Stomach smooth muscle (tissue), 2 donors: Measurements from ENCODE around the gene SLC44A3.

Source experiments
- H3K27ac ChIP-seq: one replicate; pipeline ENCODE4 v1.7.0; 2013; ENCODE audit warnings: mild to moderate bottlenecking, low read length, inconsistent platforms
- H3K27me3 ChIP-seq, 2 donors: one replicate each; pipeline ENCODE4 v1.7.0; 2013; ENCODE audit warnings: low read length in 2 of 2; ENCODE audit not compliant: insufficient read depth in 2 of 2, control insufficient read depth in 1 of 2
- H3K36me3 ChIP-seq, 2 donors: one replicate each; pipeline ENCODE4 v1.7.0; 2013; ENCODE audit warnings: low read length in 2 of 2; ENCODE audit not compliant: control insufficient read depth in 2 of 2, insufficient read depth in 2 of 2
- H3K4me1 ChIP-seq: one replicate; pipeline ENCODE4 v1.7.0; 2013; ENCODE audit warnings: low read length; ENCODE audit not compliant: control insufficient read depth, insufficient read depth
- H3K4me3 ChIP-seq, 2 donors: one replicate each; pipeline ENCODE4 v1.7.0; 2013; ENCODE audit warnings: low read length in 2 of 2
- H3K9ac ChIP-seq, 2 donors: one replicate each; pipeline ENCODE4 v1.7.0; 2013; ENCODE audit warnings: low read length in 2 of 2, mild to moderate bottlenecking in 1 of 2
- H3K9me3 ChIP-seq, 2 donors: one replicate each; pipeline ENCODE4 v1.7.0; 2013; ENCODE audit warnings: low read length in 2 of 2; ENCODE audit not compliant: control insufficient read depth in 2 of 2
- donor health status: healthy.
- donor health status: Pancreatic carcinoma.

SLC44A3 gene

DNA sequence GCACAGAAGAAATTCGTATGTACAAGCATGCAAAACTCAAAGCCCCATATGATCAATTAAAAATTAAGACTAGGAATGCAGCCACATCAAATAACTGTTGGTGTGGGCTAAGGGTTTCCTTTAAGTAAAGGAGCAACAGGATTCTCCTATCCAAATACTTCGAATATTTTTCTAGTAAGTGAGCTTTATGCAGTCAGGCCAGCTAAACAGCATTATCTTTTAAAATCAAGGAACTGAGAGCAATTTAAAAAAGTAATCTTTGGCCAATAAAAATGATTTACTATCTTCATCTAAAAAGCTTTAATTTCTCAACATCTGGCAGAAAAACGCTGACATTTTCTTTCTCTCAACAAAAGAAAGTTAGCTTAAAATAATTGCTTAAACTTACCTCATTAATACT lies 87.0 kb downstream of the SLC44A3 start:
- Histone ChIP-seq H3K27ac (no peak overlapping the region), H3K4me1 (peaks cover 29% of the 10 kb centered on the region), H3K4me3 (no peak overlapping the region), H3K9ac (no peak overlapping the region), H3K9me3 (no peaks in the 10 kb centered on the region), H3K36me3 (no peaks in the 10 kb centered on the region), H3K27me3 (no peaks in the 10 kb centered on the region)

DNA sequence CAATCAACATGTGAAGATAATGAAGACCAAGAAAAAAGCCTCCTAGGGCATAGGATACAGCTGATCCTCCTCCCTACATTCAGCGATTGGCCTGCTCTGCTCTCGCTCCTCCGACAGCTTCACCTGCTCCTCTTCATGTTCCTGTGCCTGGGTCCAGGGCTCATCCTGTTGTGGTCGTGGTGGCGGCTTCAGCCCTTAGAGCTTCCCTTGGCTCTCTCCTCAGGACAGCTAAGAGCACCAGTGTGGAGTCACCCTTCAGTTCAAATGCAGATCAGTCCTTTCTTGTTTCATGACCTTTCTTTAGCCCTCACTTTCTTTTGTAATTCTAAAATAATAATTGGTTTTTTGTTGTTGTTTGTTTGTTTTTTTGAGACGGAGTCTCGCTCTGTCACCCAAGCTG lies 88.0 kb downstream of the SLC44A3 start:
- no peaks in the 10 kb centered on the region for H3K36me3 ChIP-seq
- H3K9ac ChIP-seq = no peak overlapping the region
- H3K4me3 ChIP-seq = no peak overlapping the region
- H3K4me1 ChIP-seq = peaks cover 33% of the 10 kb centered on the region
- H3K27ac ChIP-seq = no peak overlapping the region
- no peaks in the 10 kb centered on the region for H3K9me3 ChIP-seq
- no peaks in the 10 kb centered on the region for H3K27me3 ChIP-seq

DNA sequence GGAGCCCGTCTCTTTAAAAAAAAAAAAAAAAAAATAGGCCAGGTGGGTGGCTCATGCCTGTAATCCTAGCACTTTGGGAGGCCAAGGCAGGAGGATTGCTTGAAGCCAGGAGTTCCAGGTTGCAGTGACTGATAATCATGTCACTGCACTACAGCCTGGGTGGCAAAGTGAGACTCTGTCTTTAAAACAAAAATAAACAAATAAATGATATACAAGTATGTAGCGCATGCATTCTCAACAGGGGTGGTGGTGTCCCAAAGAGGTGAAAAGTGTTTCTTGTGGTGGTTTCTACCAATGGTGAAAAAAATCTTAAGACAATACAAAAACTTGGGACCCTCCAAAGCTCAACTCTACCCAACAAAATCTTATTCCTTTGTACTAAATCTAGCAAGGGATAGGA lies 88.8 kb downstream of the SLC44A3 start:
- Histone ChIP-seq H3K9ac (no peak overlapping the region), H3K4me1 (peaks cover 36% of the 10 kb centered on the region)

DNA sequence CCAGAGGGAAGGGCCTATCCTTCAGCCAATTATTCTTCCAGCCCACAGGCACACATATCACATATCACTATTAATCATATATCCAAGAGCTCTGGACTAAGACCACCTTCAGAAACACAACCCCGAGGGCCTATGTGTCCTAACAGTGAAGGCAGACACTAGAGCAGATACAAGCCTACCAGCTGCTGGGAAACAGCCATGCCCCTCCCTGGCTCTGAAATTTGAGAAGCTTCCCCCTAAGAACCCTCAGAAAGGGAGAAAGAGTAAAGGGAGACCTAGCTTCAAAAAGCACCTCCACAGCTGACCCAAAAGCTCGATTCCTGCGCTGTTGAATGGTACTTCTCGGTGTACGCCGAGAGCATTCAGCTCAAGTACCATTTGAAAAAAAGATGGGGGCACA lies 89.3 kb downstream of the SLC44A3 start:
- H3K4me1 ChIP-seq = peaks cover 41% of the 10 kb centered on the region
- no peaks in the 10 kb centered on the region for H3K27me3 ChIP-seq
- no peak overlapping the region for H3K4me3 ChIP-seq
- no peak overlapping the region for H3K9ac ChIP-seq
- H3K27ac ChIP-seq = no peak overlapping the region
- H3K9me3 ChIP-seq = no peaks in the 10 kb centered on the region
- H3K36me3 ChIP-seq = no peaks in the 10 kb centered on the region

More for the DNA sequence above, 88.8 kb downstream of the SLC44A3 start:
- Histone ChIP-seq H3K27ac (no peak overlapping the region), H3K36me3 (no peaks in the 10 kb centered on the region), H3K27me3 (no peaks in the 10 kb centered on the region), H3K4me3 (no peak overlapping the region), H3K9me3 (no peaks in the 10 kb centered on the region)

DNA sequence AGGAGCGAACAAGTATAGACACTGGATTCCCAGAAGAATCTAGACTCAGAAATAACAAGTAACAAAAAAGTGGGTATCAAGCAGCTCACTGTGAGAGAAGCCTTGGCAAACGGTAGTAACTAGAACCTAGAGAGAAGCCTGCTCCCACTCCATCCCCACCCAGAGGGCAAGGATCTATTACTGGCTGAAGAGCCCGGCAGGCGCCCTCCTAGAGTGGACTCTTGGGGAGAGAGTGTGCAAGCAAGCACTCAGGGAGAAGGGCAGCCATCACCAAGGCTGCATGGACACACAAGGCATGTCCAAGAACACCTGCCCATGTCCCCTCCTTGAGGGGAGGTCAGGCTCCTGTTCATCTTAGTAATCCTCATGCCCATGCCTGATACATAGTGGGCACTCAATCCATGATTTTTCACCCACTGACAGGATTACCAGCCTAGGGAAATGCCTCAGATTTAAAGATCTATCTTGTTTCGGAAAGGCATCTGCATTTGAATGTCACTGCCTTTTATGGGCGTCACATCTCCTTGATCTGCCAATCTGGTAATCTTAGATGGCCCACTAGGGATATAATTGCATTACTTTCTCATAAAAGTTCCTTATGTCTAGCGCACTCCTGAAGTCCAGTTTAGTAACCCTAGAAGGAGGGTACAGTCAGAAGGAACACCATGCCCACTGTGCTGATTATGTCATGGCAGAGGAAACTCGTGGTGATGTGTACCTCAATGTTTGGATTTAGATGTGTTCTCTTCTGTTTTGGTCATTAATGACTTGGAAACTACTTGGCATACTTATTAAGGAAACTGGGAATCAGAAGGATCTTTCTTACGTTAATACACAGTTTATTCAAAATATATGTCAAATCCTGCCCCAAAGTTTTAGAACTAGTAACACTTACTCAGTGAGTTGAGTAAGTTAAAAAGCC lies 92.4 kb downstream of the SLC44A3 start:
- Histone ChIP-seq H3K9me3 (no peaks in the 10 kb centered on the region), H3K36me3 (no peaks in the 10 kb centered on the region), H3K9ac (no peak overlapping the region), H3K4me1 (peaks cover 38% of the 10 kb centered on the region), H3K4me3 (peak overlapping the region; percentile 20 to 36), H3K27me3 (no peaks in the 10 kb centered on the region), H3K27ac (no peak overlapping the region)

DNA sequence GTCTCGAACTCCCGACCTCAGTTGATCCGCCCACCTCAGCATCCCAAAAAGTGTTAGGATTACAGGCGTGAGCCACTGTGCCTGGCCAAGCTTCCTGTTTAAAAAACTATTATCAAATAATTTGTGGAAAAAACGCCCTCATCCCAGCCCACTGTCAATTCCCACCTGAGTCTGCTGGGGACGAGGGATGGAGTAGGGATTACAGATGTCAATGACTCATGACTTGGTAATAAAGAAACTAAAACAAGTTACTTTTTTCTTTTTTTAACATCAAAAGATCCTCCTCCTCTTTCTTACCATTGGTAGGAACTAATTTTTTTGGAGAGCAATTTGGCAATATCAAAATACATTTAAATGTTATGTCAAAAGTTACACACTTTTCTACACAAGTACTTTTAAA lies 97.1 kb downstream of the SLC44A3 start:
- Histone ChIP-seq H3K27ac (no peak overlapping the region), H3K4me1 (peaks cover 42% of the 10 kb centered on the region), H3K9me3 (no peaks in the 10 kb centered on the region), H3K36me3 (no peaks in the 10 kb centered on the region), H3K27me3 (no peaks in the 10 kb centered on the region), H3K4me3 (no peak overlapping the region), H3K9ac (no peak overlapping the region)

DNA sequence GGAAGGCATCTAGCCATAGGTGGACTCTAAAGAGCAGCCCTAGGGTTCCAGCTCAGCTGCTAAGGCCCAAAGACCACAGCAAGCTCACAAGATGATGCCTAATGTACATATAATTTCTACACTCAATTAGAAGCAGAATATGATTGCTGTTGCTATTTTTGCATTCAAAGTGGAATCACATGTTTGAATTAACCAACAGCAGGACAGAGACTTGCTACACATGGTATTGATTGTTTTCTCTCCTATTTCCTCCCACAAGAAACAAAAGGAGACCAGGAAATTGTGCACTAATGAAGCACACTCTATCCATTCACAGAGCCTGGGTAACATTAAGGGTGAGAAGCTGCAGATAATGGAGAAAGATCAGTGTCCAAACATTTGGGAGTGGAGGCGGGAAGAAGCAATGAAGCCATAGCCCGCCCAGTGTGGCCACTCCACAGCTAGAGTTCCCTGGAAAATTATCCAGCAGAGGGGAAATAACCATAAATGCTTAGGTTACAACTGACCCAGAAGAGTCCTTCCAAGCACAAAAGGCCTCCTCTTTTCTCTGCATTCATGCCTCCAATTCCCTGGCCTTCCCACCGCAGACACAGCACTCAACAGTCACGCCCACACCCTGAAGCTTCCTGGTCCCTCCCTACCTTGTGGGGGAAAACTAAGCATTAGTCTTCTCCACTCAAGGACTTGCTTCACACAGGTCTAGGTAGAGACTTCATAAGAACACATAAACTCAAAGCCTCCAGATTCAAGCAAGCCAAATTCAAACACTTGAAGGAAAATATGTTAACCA lies 99.3 kb downstream of the SLC44A3 start:
- Histone ChIP-seq H3K9ac (no peak overlapping the region), H3K27ac (peak overlapping the region; percentile 19), H3K9me3 (no peaks in the 10 kb centered on the region), H3K36me3 (no peaks in the 10 kb centered on the region), H3K27me3 (no peaks in the 10 kb centered on the region), H3K4me3 (peak overlapping the region; percentile 12 to 17), H3K4me1 (peaks cover 40% of the 10 kb centered on the region)

DNA sequence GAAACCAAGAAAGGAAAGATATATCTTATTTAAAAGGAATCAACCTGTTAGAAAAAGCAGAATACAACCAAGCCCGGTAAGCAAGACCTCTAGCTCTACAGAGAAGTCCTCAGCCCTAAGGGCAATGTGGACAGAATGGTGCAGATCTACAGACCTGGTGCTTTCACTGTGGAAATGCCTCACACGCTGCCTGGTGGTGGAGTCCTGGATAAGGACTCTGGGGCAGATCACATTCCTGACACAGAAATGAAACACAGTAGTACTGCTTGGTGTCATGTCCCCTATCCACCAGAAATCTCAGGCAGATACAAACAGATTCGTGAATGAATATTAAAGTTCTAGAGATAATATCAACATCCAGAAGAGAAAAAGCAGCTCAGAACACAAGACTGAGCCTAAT lies 99.9 kb downstream of the SLC44A3 start:
- Histone ChIP-seq H3K27ac (no peak overlapping the region), H3K4me1 (peaks cover 43% of the 10 kb centered on the region), H3K9ac (no peak overlapping the region)

DNA sequence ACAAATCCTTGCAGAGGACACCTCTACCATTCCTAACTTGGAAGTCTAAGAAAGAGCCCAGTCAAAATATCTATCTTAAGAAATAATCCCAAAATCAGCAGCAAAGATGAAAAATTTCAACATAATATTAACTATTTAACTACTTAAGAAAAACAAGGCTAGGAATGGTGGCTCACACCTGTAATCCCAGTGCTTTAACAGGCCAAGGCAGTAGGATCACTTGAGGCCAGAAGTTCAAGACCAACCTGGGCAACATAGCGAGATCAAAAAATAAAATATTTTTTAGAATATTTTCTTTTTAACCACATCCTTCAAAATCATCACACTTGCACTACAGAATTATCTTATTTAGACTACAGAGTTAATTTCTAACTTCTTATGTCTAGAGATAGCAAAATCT lies 101.8 kb downstream of the SLC44A3 start:
- Histone ChIP-seq H3K9ac (no peak overlapping the region), H3K9me3 (no peaks in the 10 kb centered on the region), H3K27ac (no peak overlapping the region), H3K27me3 (no peaks in the 10 kb centered on the region), H3K4me3 (no peak overlapping the region), H3K4me1 (peaks cover 34% of the 10 kb centered on the region), H3K36me3 (no peaks in the 10 kb centered on the region)

More for the DNA sequence above, 99.9 kb downstream of the SLC44A3 start:
- H3K9me3 ChIP-seq = no peaks in the 10 kb centered on the region
- peak overlapping the region in 1 of 2 donors; percentile 12 for H3K4me3 ChIP-seq
- no peaks in the 10 kb centered on the region for H3K27me3 ChIP-seq
- H3K36me3 ChIP-seq = no peaks in the 10 kb centered on the region

DNA sequence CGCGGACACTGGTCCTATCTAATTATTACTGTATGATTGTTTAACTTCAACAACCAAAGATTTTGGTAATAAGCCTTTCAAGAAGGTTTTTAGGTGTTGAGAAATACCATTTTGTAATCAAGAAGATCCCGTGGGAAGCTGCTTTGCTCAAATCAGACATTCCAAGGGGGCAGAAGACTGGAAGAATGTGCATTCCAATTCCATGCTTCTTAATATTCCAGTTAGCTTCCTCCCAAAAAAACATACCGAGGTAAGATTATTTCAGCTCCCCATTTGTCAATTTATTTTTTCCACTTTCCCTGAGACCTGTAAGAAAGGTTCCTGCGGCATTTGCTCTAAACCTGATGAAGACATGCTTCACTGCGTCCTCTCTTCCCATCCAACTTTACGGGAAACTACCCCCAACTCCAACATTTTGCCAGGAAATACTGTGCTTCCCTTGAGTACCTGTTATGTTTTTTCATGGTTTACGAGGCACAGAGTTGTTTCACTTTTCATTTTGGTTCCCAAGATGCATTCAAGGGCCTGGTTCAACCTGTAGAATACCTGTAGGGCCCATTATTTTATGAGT lies 102.7 kb downstream of the SLC44A3 start:
- H3K36me3 ChIP-seq = no peaks in the 10 kb centered on the region
- peak overlapping the region; percentile 55 for H3K27ac ChIP-seq
- H3K27me3 ChIP-seq = no peaks in the 10 kb centered on the region
- H3K4me1 ChIP-seq = peaks cover 38% of the 10 kb centered on the region
- H3K9me3 ChIP-seq = no peaks in the 10 kb centered on the region
- no peak overlapping the region for H3K9ac ChIP-seq
- H3K4me3 ChIP-seq = peak overlapping the region; percentile 33 to 55
